ENCODE measurements around the gene P2RX5. TPM values are rescaled to one million over a fixed set of nuclear protein-coding genes. Genes with fewer than 3 reads are reported as not detected.
"Not testable (repeated sequence)": the region's sequence is repeated elsewhere in the genome, so short reads cannot be mapped to it uniquely, and the experiment has no call there.

P2RX5 gene, protein sequence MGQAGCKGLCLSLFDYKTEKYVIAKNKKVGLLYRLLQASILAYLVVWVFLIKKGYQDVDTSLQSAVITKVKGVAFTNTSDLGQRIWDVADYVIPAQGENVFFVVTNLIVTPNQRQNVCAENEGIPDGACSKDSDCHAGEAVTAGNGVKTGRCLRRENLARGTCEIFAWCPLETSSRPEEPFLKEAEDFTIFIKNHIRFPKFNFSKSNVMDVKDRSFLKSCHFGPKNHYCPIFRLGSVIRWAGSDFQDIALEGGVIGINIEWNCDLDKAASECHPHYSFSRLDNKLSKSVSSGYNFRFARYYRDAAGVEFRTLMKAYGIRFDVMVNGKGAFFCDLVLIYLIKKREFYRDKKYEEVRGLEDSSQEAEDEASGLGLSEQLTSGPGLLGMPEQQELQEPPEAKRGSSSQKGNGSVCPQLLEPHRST
- 2.4 and 3.0 TPM in 2 replicates for total RNA-seq (2014; rRNA removed; shearing (Covaris generic))
- 3.9 and 5.0 TPM in 2 replicates for polyA plus RNA-seq (2015; cell fraction: cytosol; rRNA removed)
- 0.14 and 1.8 TPM in 2 replicates for polyA plus RNA-seq (2015; cell fraction: nucleus; rRNA removed)

DNA sequence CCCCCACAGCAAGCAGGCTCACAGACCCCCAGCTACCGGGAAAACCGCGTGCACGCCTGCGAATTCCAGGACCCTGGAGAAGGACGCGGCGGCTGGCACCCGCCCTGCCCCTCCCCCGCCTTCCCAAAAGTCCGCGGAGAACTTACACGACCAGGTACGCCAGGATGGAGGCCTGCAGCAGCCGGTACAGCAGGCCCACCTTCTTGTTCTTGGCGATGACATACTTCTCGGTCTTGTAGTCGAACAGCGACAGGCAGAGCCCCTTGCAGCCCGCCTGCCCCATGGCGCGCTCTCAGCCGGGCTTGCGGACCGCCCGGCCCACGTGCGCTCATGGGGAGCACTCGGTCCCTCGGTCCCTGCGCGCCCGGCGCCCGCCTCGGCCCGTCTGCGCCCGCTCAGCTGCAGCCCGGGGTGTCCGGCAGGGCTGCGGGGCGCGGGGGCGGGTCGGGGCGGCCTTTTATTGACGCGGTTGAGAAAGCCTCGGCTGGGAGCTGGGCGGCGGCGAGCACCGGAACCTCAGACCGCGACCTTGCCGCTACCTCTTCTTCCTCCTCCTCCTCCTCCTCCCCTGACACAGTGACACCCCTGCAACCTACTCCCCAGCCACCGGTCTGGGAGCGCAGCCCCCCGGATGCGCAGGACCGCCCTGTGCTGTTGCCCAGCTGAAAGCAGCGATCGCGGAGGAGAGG lies at the start of gene P2RX5:
Gene P2RX5, minus strand, starts transcription at position 433 of the 689 bp plus-strand sequence. Its CDS starts 150 bp downstream, at position 283.
- DNase-seq (ENCODE audit: low read depth, low spot score) = no peak

DNA sequence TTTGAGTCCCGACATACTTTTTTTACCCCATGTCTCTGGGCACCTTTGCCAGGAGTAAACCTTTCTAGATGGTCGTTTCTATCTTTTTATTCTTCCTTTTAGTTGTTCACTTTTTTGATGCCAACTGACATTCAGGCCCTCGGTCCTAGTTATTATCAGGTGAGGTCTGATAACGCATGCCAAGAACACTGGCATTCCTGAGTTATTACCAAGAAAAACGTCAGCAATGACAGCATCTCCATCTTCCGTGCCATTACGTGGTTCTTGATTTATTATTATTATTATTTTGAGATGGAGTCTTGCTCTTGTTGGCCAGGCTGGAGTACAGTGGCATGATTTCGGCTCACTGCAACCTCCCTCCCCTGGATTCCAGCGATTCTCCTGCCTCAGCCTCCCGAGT lies 49.1 kb upstream of the P2RX5 start:
- in situ Hi-C loops (cut with HindIII; ENCODE audit: low pct_unique_long_range_greater_than_20kb, low sequenced_read_pairs) = no loop called here
- no peak for DNase-seq (ENCODE audit: low read depth, low spot score)

More for the DNA sequence above, at the start of gene P2RX5:
- in situ Hi-C loops (cut with HindIII; ENCODE audit: low pct_unique_long_range_greater_than_20kb, low sequenced_read_pairs) = no loop called here

GRCh38 chr17:3744014-3744413 lies 48.1 kb upstream of the P2RX5 start:
- DNase-seq (ENCODE audit: low read depth, low spot score) = no peak
- in situ Hi-C loops (cut with HindIII; ENCODE audit: low pct_unique_long_range_greater_than_20kb, low sequenced_read_pairs) = no loop called here

DNA sequence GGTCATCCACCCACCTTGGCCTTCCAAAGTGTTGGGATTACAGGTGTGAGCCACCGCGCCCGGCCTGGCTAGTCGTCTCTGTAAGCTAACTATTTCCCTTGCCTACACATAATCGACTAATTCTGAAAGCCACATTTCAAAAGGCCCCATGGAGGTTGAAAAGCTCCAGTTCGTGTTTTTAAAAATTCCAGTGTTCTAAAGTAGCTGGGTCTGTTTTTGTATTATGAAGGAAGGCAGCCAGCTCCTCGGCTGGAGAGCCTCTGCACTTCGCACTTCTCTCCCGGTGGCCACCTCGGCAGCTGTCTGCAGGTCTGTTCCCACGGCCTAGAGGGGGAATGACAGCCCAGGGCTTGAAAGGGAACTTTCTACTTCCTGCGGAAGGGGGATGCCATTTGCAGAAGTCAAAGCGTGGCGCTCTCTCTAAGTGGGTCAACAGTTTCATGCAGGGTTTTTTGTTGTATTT lies 44.7 kb upstream of the P2RX5 start:
- DNase-seq (ENCODE audit: low read depth, low spot score) = no peak
- in situ Hi-C loops (cut with HindIII; ENCODE audit: low pct_unique_long_range_greater_than_20kb, low sequenced_read_pairs) = no loop called here

GRCh38 chr17:3739422-3740124 lies 43.6 kb upstream of the P2RX5 start:
- no peak for DNase-seq (ENCODE audit: low read depth, low spot score)
- in situ Hi-C loops (cut with HindIII; ENCODE audit: low pct_unique_long_range_greater_than_20kb, low sequenced_read_pairs) = no loop called here

- in situ Hi-C loops (cut with HindIII; ENCODE audit: low pct_unique_long_range_greater_than_20kb, low sequenced_read_pairs) = no loop called here
- DNase-seq (ENCODE audit: low read depth, low spot score) = no peak
Measured at GRCh38 chr17:3738562-3739295, 42.8 kb upstream of the P2RX5 start.

GRCh38 chr17:3735515-3735914 lies 39.6 kb upstream of the P2RX5 start:
- in situ Hi-C loops (cut with HindIII; ENCODE audit: low pct_unique_long_range_greater_than_20kb, low sequenced_read_pairs) = no loop called here
- no peak for DNase-seq (ENCODE audit: low read depth, low spot score)

DNA sequence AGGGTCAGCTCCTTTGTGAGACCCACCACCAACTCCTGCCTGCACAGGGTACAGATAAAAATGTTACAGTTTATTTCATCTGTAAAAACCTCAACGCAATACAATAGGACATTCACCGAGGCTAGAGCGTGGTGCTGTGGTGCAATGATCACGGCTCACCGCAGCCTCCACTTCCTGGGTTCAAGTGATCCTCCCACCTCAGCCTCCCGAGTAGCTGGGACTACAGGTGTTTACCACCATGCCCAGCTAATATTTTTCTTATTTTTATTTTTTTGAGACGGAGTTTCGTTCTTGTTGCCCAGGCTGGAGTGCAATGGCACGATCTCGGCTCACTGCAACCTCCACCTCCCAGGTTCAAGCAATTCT lies 38.9 kb upstream of the P2RX5 start:
- in situ Hi-C loops (cut with HindIII; ENCODE audit: low pct_unique_long_range_greater_than_20kb, low sequenced_read_pairs); DNase-seq (ENCODE audit: low read depth, low spot score): not testable (repeated sequence)

DNA sequence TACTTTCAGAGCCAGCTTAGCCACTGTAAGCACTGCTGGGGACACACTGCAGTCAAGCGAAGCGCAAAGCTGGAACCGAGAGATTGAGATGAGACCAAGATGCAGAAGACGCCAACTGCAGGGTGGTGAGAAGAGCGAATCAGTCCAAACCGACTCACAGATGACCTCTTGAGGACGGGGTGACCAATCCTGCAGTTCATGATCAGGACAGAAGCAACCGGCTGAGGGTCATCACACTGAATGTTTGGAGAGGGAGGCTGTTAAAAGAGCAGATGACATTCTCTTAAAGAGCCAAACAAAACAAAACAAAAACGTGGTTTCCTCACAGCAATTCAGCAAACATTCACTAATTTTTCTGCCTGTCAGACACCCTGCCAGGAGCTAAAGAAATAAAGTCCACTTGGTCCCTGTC lies 36.3 kb upstream of the P2RX5 start:
- in situ Hi-C loops (cut with HindIII; ENCODE audit: low pct_unique_long_range_greater_than_20kb, low sequenced_read_pairs) = no loop called here
- DNase-seq (ENCODE audit: low read depth, low spot score) = no peak

DNA sequence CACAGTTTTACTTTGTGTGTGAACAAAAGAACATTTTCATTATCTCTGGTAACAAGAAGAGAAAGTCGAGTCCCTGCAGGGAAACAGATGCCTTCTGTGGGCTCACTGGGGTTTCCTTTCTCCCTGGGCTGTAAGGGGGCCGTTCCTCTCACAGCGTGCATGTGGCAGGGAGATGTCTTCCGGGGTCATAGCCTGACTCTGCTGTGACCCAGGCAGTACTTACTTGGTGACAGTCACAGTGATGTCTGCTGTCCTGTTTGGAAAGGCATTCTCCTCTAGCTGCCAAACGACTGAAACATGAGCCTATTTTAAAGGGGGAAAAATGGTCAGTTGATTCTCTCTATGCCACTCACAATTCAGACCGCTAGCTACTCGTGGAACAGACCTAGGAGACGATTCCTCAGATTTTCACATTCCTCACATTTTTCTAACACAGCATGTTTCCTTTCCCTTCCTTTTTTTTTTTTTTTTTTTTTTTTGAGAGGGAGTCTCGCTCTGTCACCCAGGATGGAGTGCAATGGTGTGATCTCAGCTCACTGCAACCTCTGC lies 35.0 kb upstream of the P2RX5 start:
- in situ Hi-C loops (cut with HindIII; ENCODE audit: low pct_unique_long_range_greater_than_20kb, low sequenced_read_pairs) = no loop called here
- no peak for DNase-seq (ENCODE audit: low read depth, low spot score)

DNA sequence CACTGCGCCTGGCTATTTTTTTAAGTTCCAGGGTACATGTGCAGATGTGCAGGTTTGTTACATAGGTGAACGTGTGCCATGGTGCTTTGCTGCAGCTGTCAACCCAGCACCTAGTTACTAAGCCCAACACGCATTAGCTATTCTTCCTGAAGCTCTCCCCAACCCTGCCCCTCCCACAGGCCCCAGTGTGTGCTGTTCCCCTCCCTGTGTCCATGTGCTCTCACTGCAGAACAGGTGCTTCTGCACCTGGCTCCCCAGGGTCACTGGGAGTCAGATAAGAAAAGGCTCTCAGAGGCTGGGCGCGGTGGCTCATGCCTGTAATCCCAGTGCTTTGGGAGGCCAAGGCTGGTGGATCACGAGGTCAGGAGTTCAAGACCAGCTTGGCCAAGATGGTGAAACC lies 33.9 kb upstream of the P2RX5 start:
- in situ Hi-C loops (cut with HindIII; ENCODE audit: low pct_unique_long_range_greater_than_20kb, low sequenced_read_pairs) = no loop called here

GRCh38 chr17:3728099-3728498 lies 32.1 kb upstream of the P2RX5 start:
- DNase-seq (ENCODE audit: low read depth, low spot score); in situ Hi-C loops (cut with HindIII; ENCODE audit: low pct_unique_long_range_greater_than_20kb, low sequenced_read_pairs): not testable (repeated sequence)

More for the DNA sequence above, 33.9 kb upstream of the P2RX5 start:
- DNase-seq (ENCODE audit: low read depth, low spot score) = no peak

DNA sequence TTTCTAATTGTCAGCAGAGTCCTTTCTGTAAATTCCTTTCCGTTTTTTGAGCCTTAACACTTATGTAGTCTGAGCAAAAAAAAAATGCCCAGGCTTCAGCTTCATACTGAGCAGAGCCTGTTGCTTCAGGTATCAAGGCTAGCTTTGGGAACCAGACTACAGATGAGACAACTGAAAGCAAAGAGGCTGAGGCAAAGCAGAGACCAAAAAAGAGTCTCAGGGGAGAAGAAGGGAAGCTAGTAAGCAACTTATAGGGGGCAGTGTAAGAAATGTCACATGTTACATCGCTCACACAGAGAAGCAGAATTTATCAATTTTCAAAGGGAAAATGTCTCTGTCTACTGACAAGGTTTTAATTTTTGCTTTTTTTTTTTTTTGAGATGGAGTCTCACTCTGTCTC lies 31.1 kb upstream of the P2RX5 start:
- in situ Hi-C loops (cut with HindIII; ENCODE audit: low pct_unique_long_range_greater_than_20kb, low sequenced_read_pairs) = no loop called here

DNA sequence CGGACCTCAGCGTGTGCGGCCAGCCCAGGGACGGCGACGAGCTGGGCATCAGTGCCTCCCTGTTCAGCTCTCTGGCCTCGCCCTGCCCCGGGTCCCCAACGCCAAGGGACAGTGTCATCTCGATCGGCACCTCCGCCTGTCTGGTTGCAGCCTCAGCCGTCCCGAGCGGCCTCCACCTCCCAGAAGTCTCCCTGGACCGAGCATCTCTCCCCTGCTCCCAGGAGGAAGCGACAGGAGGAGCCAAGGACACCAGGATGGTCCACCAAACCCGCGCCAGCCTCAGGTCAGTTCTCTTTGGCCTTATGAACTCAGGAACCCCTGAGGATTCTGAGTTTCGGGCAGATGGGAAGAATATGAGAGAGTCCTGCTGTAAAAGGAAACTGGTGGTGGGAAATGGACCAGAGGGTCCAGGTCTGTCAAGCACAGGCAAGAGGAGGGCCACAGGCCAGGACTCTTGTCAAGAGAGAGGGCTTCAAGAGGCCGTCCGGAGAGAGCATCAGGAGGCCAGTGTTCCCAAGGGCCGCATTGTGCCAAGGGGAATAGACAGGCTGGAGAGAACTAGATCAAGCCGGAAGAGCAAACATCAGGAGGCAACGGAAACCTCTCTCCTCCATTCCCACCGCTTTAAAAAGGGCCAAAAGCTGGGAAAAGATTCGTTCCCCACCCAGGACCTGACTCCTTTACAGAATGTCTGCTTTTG lies 28.6 kb upstream of the P2RX5 start:
- in situ Hi-C loops (cut with HindIII; ENCODE audit: low pct_unique_long_range_greater_than_20kb, low sequenced_read_pairs) = no loop called here
- no peak for DNase-seq (ENCODE audit: low read depth, low spot score)

More for the DNA sequence above, 31.1 kb upstream of the P2RX5 start:
- no peak for DNase-seq (ENCODE audit: low read depth, low spot score)

DNA sequence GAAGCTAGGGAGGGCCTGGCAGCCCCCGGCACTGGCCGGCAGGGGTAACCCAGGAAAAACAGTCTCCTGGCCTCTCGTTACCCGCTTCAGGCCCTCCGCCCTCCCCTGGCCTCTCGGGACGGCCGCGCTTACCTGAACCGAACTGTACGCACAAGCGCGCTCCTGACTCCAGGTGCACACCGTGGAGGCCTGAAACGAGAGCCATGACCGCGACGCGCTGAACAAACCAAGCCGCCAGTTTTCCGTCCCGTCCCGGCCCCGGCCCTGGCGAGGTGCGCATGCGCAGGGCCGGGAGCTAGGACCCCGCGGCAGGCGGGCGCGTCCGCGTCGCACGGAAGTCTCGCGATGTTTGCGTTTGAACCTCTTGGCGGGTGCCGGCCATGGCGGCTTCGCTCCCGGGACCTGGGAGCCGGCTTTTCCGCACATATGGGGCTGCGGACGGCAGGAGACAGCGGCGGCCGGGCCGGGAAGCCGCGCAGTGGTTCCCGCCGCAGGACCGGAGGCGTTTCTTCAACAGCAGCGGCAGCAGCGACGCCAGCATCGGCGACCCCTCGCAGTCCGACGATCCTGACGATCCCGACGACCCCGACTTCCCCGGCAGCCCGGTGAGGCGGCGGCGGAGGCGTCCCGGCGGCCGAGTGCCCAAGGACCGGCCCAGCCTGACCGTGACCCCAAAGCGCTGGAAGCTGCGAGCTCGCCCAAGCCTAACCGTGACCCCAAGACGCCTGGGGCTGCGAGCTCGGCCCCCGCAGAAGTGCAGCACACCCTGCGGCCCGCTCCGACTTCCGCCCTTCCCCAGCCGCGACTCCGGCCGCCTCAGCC lies 27.8 kb upstream of the P2RX5 start, which contains the start of gene HASPIN:
Gene HASPIN, plus strand, starts transcription at position 348 of the 822 bp plus-strand sequence. Its CDS starts 33 bp downstream, at position 381.
- in situ Hi-C loops (cut with HindIII; ENCODE audit: low pct_unique_long_range_greater_than_20kb, low sequenced_read_pairs) = no loop called here
- DNase-seq (ENCODE audit: low read depth, low spot score) = peak; percentile 91

DNA sequence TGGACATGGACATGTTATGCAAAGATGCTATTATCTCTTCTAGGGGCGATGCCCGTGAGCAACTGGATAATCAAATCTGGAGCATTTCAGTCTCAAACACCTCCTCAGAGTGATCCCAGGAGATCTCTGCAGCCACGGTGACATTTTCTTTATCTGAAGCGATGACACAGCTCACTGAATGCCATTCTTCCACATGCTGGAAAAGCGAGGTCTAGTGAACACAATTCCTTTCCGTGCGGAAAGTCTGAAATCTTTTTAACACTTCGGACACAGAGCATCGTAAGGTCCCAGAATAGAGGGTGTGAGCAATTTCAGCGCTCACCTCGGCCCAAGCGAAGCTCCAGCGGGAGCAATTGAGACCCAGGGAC lies 27.2 kb upstream of the P2RX5 start:
- in situ Hi-C loops (cut with HindIII; ENCODE audit: low pct_unique_long_range_greater_than_20kb, low sequenced_read_pairs) = no loop called here
- no peak for DNase-seq (ENCODE audit: low read depth, low spot score)

Data from SK-MEL-5 (cell line).